GOT3 (cell line): Measurements from ENCODE around the gene HHEX.
"Not testable (repeated sequence)": the region's sequence is repeated elsewhere in the genome, so short reads cannot be mapped to it uniquely, and the experiment has no call there.

ENCODE experiments used
- DNase-seq: peaks from one replicate; lab custom pipeline; 2025; ENCODE audit warnings: mixed read lengths; lab: John Stamatoyannopoulos, UW

Gene HHEX

GRCh38 chr10:92734301-92734700, 44.5 kb downstream of the HHEX start:
- DNase-seq, result no peak

- no peak for DNase-seq
Observed at GRCh38 chr10:92735938-92736337, 46.2 kb downstream of the HHEX start.

- DNase-seq, result no peak
Observed at GRCh38 chr10:92737484-92737883, 47.7 kb downstream of the HHEX start.

- no peak for DNase-seq
Observed at GRCh38 chr10:92740762-92741161, 51.0 kb downstream of the HHEX start.

GRCh38 chr10:92741741-92742140, 52.0 kb downstream of the HHEX start:
- DNase-seq, result not testable (repeated sequence)

- no peak for DNase-seq
Observed at GRCh38 chr10:92742331-92743228, 52.8 kb downstream of the HHEX start.
